ENCODE data around the gene APEH. TPM values are rescaled to one million over a fixed set of nuclear protein-coding genes. Genes with fewer than 3 reads are reported as not detected.
A peak's percentile ranks its signal among the peaks of the same experiment; 100 is the strongest.
"Not testable (repeated sequence)": the region's sequence is repeated elsewhere in the genome, so short reads cannot be mapped to it uniquely, and the experiment has no call there.

Gene APEH
- total RNA-seq, 1 donor from 2014 or later: 150 TPM

- Mint-ChIP-seq H3K36me3 (ENCODE audit: low read depth) (no peaks in the 10 kb centered on the region), H3K4me3 (peak within 1 kb of the TSS; percentile 97), H3K4me1 (peaks cover 25% of the 10 kb centered on the region), H3K9me3 (no peaks in the 10 kb centered on the region), H3K27ac (ENCODE audit: unreplicated experiment) (peak within 1 kb of the TSS; percentile 98), H3K27me3 (ENCODE audit: low read depth) (peaks cover 18% of the 10 kb centered on the region)
- DNase-seq (ENCODE audit: low read depth, low spot score): peak; percentile 96
- TF ChIP-seq, protein P1, sequence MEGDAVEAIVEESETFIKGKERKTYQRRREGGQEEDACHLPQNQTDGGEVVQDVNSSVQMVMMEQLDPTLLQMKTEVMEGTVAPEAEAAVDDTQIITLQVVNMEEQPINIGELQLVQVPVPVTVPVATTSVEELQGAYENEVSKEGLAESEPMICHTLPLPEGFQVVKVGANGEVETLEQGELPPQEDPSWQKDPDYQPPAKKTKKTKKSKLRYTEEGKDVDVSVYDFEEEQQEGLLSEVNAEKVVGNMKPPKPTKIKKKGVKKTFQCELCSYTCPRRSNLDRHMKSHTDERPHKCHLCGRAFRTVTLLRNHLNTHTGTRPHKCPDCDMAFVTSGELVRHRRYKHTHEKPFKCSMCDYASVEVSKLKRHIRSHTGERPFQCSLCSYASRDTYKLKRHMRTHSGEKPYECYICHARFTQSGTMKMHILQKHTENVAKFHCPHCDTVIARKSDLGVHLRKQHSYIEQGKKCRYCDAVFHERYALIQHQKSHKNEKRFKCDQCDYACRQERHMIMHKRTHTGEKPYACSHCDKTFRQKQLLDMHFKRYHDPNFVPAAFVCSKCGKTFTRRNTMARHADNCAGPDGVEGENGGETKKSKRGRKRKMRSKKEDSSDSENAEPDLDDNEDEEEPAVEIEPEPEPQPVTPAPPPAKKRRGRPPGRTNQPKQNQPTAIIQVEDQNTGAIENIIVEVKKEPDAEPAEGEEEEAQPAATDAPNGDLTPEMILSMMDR (conservative IDR thresholded peaks at IDR 0.05): peak; percentile 50
These were observed 15.1 kb downstream of the APEH start, which contains the start of the genes MST1 and RNF123 for GRCh38 chr3:49689046-49689907. MST1 (minus strand) TSS chr3:49689474; CDS start chr3:49688691, 783 bp downstream. RNF123 (plus strand) TSS chr3:49689557; CDS start chr3:49691166, 1,609 bp downstream.

- H3K36me3 Mint-ChIP-seq (ENCODE audit: low read depth); H3K9me3 Mint-ChIP-seq; DNase-seq (ENCODE audit: low read depth, low spot score): not testable (repeated sequence)
- peak overlapping the region; percentile 50 for H3K27ac Mint-ChIP-seq (ENCODE audit: unreplicated experiment)
- peaks cover 25% of the 10 kb centered on the region for H3K4me1 Mint-ChIP-seq
- H3K27me3 Mint-ChIP-seq (ENCODE audit: low read depth): peaks cover 18% of the 10 kb centered on the region
- H3K4me3 Mint-ChIP-seq: peak overlapping the region; percentile 97
These were observed 15.9 kb downstream of the APEH start for GRCh38 chr3:49689908-49690624.

- H3K27me3 Mint-ChIP-seq (ENCODE audit: low read depth): peaks cover 14% of the 10 kb centered on the region
- not testable (repeated sequence) for H3K36me3 Mint-ChIP-seq (ENCODE audit: low read depth); H3K9me3 Mint-ChIP-seq; H3K27ac Mint-ChIP-seq (ENCODE audit: unreplicated experiment); DNase-seq (ENCODE audit: low read depth, low spot score)
- peak overlapping the region; percentile 97 for H3K4me3 Mint-ChIP-seq
- peaks cover 25% of the 10 kb centered on the region for H3K4me1 Mint-ChIP-seq
These were observed 16.7 kb downstream of the APEH start for GRCh38 chr3:49690856-49691255.

DNA sequence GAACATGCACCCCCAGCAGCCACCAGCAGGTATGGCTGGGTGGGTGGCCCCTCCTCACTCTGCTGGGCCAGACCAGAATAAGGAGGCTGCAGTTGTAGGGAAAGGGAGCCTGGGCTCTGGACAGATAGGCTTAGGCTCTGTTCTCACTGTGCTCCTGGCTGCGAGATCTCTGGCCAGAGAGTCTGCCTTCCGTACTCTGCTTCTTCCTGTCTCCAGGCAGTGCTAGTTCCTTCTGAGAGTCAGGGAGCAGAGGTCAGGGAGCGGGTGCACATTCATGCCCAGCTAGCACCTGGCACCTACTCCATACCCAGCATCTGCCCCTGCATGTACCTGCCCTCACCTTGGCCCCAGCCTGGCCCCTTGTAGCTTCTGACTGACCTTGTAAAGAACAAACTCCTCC lies 17.3 kb downstream of the APEH start:
- not testable (repeated sequence) for DNase-seq (ENCODE audit: low read depth, low spot score); H3K27ac Mint-ChIP-seq (ENCODE audit: unreplicated experiment); H3K9me3 Mint-ChIP-seq; H3K36me3 Mint-ChIP-seq (ENCODE audit: low read depth)
- peaks cover 12% of the 10 kb centered on the region for H3K27me3 Mint-ChIP-seq (ENCODE audit: low read depth)
- H3K4me1 Mint-ChIP-seq: peaks cover 25% of the 10 kb centered on the region
- H3K4me3 Mint-ChIP-seq: peak overlapping the region; percentile 97

DNA sequence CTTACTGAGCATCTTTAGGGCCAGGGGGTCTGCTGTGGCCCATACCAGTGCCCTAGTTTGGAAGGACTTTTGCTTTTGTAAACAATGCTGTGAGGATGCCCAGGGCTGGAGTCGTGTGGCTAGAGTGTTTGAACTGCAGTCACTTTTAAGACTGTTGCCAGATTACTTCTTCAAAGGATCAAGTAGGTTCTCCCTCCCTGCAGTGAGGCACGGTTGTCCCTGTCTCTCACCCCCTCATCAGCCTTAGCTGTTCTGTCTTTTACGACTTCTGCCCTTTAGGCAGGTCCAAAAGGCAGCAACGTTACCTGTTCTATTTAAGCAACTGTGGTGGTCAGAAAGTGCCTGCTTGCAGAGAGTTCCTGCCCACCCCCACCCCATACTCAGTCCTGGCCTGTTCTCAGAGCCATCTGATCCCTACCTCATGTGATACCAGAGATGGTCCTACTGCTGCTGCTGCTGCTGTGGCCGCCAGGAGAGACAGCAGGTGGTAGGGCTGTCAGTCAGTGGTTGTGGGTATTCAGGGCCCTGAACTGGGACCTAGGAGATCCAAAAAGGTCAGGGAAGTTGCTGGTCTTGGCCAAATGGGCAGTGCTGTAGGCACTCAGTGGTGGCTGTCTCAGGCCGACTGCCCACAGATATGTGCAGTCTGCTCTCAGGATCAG lies 20.4 kb downstream of the APEH start:
- H3K27ac Mint-ChIP-seq (ENCODE audit: unreplicated experiment); H3K36me3 Mint-ChIP-seq (ENCODE audit: low read depth); H3K27me3 Mint-ChIP-seq (ENCODE audit: low read depth): not testable (repeated sequence)

GRCh38 chr3:49695350-49696015 lies 21.3 kb downstream of the APEH start:
- DNase-seq (ENCODE audit: low read depth, low spot score); H3K36me3 Mint-ChIP-seq (ENCODE audit: low read depth); H3K27me3 Mint-ChIP-seq (ENCODE audit: low read depth); H3K9me3 Mint-ChIP-seq; H3K4me3 Mint-ChIP-seq; H3K27ac Mint-ChIP-seq (ENCODE audit: unreplicated experiment); H3K4me1 Mint-ChIP-seq: not testable (repeated sequence)

More for the DNA sequence above, 20.4 kb downstream of the APEH start:
- H3K4me1 Mint-ChIP-seq: peaks cover 11% of the 10 kb centered on the region
- H3K9me3 Mint-ChIP-seq; DNase-seq (ENCODE audit: low read depth, low spot score): not testable (repeated sequence)
- peak overlapping the region; percentile 56 for H3K4me3 Mint-ChIP-seq

DNA sequence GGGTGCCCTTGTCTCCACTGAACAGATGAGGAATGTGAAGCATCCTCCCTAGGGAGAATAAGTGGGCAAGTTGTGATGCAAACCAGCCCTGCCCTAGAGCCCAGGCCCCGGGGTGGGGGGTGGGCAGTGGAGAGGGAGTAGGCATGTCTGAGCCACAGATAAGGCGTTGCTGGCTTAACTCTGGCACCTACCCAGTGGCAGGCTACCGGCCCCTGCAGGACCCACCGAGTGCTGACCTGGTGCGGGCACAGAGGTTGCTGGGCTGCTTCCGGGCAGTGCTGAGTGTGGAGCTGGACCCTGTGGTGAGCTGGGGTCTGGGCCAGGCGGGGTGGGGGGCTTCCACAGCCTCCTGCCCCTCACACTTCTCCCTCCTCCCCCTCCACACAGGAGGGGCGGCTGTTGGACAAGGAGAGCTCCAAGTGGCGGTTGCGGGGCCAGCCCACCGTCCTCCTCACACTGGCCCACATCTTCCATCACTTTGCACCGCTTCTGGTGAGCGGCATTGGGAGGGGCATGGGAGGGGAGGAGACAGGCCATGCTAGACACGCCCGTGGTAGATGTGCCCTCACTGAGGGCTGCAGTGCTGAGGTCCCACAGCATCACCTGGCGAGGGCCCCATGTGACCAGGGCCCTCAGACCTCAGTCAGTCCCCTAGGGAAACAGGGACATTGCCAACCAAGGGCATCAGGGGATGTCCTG lies 25.3 kb downstream of the APEH start:
- no peaks in the 10 kb centered on the region for H3K9me3 Mint-ChIP-seq
- TF ChIP-seq, protein P1 (conservative IDR thresholded peaks at IDR 0.05): no peak
- no peak overlapping the region for H3K4me3 Mint-ChIP-seq
- no peaks in the 10 kb centered on the region for H3K36me3 Mint-ChIP-seq (ENCODE audit: low read depth)
- H3K27me3 Mint-ChIP-seq (ENCODE audit: low read depth): no peaks in the 10 kb centered on the region
- H3K4me1 Mint-ChIP-seq: no peaks in the 10 kb centered on the region
- H3K27ac Mint-ChIP-seq (ENCODE audit: unreplicated experiment): no peak overlapping the region
- no peak for DNase-seq (ENCODE audit: low read depth, low spot score)

Measured in neural crest cell (in vitro differentiated cells).